A549 (cell line): ENCODE measurements around the gene KLF9. TPM values are rescaled to one million over a fixed set of nuclear protein-coding genes. Genes with fewer than 3 reads are reported as not detected.

Experiments
- ATAC-seq, 2 experiments: fragments of 200-7000 bp in 1 of 2; fragments of >200 bp in 1 of 2; cut with Nextera tagmentation in 1 of 2; cut with Tn5 transposase in 1 of 2; 3 replicates each; pipeline versions ENCODE4 v1.8.0 to v1.9.1; 2018 to 2020; ENCODE audit warnings: mild to moderate bottlenecking in 1 of 2, moderate library complexity in 1 of 2
- CTCF ChIA-PET: fragments of 300-600 bp; sonication (Branson Sonifier 250); formaldehyde crosslinking; extraction: SDS; loops from one replicate; lab custom pipeline; 2021; ENCODE audit warnings: antibody characterized with exemption, inconsistent platforms; lab: Yijun Ruan, JAX
- POLR2A ChIA-PET: fragments of 350-600 bp; formaldehyde crosslinking; extraction: SDS; loops from one replicate; lab custom pipeline; 2021; ENCODE audit warnings: antibody characterized with exemption, inconsistent platforms; lab: Yijun Ruan, JAX
- DNase-seq, 2 experiments: peaks; one replicate each; pipeline versions ENCODE4 v3.0.0 to v3.0.0-alpha.2; 2011 to 2016; ENCODE audit warnings: low read depth in 1 of 2, low spot score in 1 of 2
- FAIRE-seq: peaks from 2 replicates; lab custom pipeline; 2011; peaks lifted over from hg19 to GRCh38; lab: Jason Lieb, UNC
- H3K27ac ChIP-seq, 2 experiments: fragments of >200 bp; sonication (Bioruptor Twin); formaldehyde crosslinking; 3 replicates each; pipeline ENCODE4 v1.5.1; 2016 to 2017
- H3K4me1 ChIP-seq: fragments of >200 bp; sonication (Bioruptor Twin); formaldehyde crosslinking; 3 replicates; pipeline ENCODE4 v1.6.1; 2016
- H3K4me2 ChIP-seq: fragments of >200 bp; sonication (Bioruptor Twin); formaldehyde crosslinking; 3 replicates; pipeline ENCODE4 v1.6.1; 2016
- H3K4me3 ChIP-seq: fragments of >200 bp; sonication (Bioruptor Twin); formaldehyde crosslinking; 3 replicates; pipeline ENCODE4 v1.5.1; 2016
- H3K9me3 ChIP-seq: fragments of >200 bp; sonication (Bioruptor Twin); formaldehyde crosslinking; 3 replicates; pipeline ENCODE4 v1.6.1; 2016
- ATOH8 ChIP-seq: fragments of 250-450 bp; sonication (Bioruptor Pico); IDR thresholded peaks from 2 replicates; pipeline ENCODE4 v1.5.0; 2020; ENCODE audit warnings: low read depth, mild to moderate bottlenecking, moderate library complexity
- CHD2 ChIP-seq: fragments of 150-350 bp; IDR thresholded peaks from 2 replicates; pipeline ENCODE4 v1.6.1; 2014; ENCODE audit warnings: low read length; ENCODE audit not compliant: partially characterized antibody
- CHD4 ChIP-seq: fragments of 200-600 bp; sonication (generic); IDR thresholded peaks from 2 replicates; pipeline ENCODE4 v1.6.1; 2016; ENCODE audit warnings: antibody characterized with exemption, mild to moderate bottlenecking, borderline replicate concordance
- EHF ChIP-seq: fragments of 250-450 bp; sonication (Bioruptor Pico); IDR thresholded peaks from 2 replicates; pipeline ENCODE4 v1.5.0; 2020; ENCODE audit warnings: mild to moderate bottlenecking
- FOSB ChIP-seq: fragments of 250-450 bp; sonication (Bioruptor Pico); IDR thresholded peaks from 2 replicates; pipeline ENCODE4 v1.5.0; 2020; ENCODE audit warnings: mild to moderate bottlenecking, moderate library complexity
- FOSL2 ChIP-seq, 2 experiments: fragments of 450-650 bp in 1 of 2; fragments of >200 bp in 1 of 2; sonication (Bioruptor Twin) in 1 of 2; formaldehyde crosslinking; IDR thresholded peaks; 2 replicates each; pipeline versions ENCODE4 v1.5.0 to v1.6.1; 2016 to 2020; ENCODE audit warnings: mild to moderate bottlenecking in 1 of 2, moderate library complexity in 1 of 2
- HMGXB4 ChIP-seq: fragments of 250-450 bp; sonication (Bioruptor Pico); IDR thresholded peaks from 2 replicates; pipeline ENCODE4 v1.5.0; 2021; ENCODE audit warnings: mild to moderate bottlenecking, moderate library complexity, borderline replicate concordance
- KDM1A ChIP-seq: fragments of 200-600 bp; sonication (generic); IDR thresholded peaks from 2 replicates; pipeline ENCODE4 v1.6.1; 2016; ENCODE audit warnings: low read depth, mild to moderate bottlenecking
- MYC ChIP-seq: IDR thresholded peaks from 2 replicates; pipeline ENCODE4 v1.6.1; 2012; ENCODE audit warnings: mild to moderate bottlenecking, inconsistent platforms, low read length, improper control_type of control experiment, borderline replicate concordance
- PBX3 ChIP-seq: IDR thresholded peaks from 2 replicates; pipeline ENCODE4 v1.6.1; 2012
- POLR2AphosphoS2 ChIP-seq: conservative IDR thresholded peaks from 2 replicates; pipeline ENCODE4 v1.6.1; 2012; ENCODE audit warnings: low read length, improper control_type of control experiment, inconsistent platforms
- RAD21 ChIP-seq, 2 experiments: fragments of >200 bp in 1 of 2; sonication (Bioruptor Twin) in 1 of 2; formaldehyde crosslinking in 1 of 2; IDR thresholded peaks in 1 of 2; conservative IDR thresholded peaks in 1 of 2; 2 replicates in 1 of 2; 3 replicates in 1 of 2; pipeline ENCODE4 v1.6.1; 2012 to 2018; ENCODE audit warnings: inconsistent platforms in 1 of 2
- RFX5 ChIP-seq: fragments of 450-650 bp; IDR thresholded peaks from 2 replicates; pipeline ENCODE4 v1.7.1; 2014; ENCODE audit warnings: antibody characterized with exemption, mild to moderate bottlenecking, moderate library complexity
- ZNF302 ChIP-seq: fragments of 250-450 bp; sonication (Bioruptor Pico); IDR thresholded peaks from 2 replicates; pipeline ENCODE4 v1.9.0; 2021; ENCODE audit warnings: inconsistent platforms, mild to moderate bottlenecking, moderate library complexity
- WGBS: methylation state at CpG from one replicate; pipeline ENCODE4 v1.1.6; 2017; ENCODE audit errors: missing lambda C conversion rate; 5-methylcytosine and 5-hydroxymethylcytosine counted together
- polyA plus RNA-seq, 4 experiments: library from polyadenylated mRNA; depleted of rRNA in 3 of 4; stranded (reverse); fragments of >200 nt; fragmentation: RNase III in 1 of 4; extraction: RNeasy Plus Mini Kit Qiagen cat#74134 plus additional on column Dnase treatment in 1 of 4; gene quantifications; 2 replicates in 3 of 4; 3 replicates in 1 of 4; pipeline ENCODE4 v1.2.3, GENCODE V29; 2011 to 2017

KLF9 gene
- polyA plus RNA-seq, 2 of the 4 experiments (the other 2 are of a cell fraction), result 0.76 to 3.9 TPM

- Histone ChIP-seq H3K4me3 (no peak overlapping the region), H3K27ac (peak overlapping the region; percentile 56 to 72; a peak in 5 of 6 replicates), H3K4me2 (peak overlapping the region; percentile 45), H3K4me1 (peaks cover 44% of the 10 kb centered on the region), H3K9me3 (peaks cover 4% of the 10 kb centered on the region; the same call in 1 of the 3 replicates)
- POLR2A ChIA-PET, result interaction anchor here (1.7 kb wide), 1 partner anchor 15 kb away, joined by 4 read pairs; no protein-coding TSS in a partner anchor
- WGBS, result 23% methylated on average over 1 of the region's 1 CpG
- TF ChIP-seq FOSL2 (IDR thresholded peaks at IDR 0.05), result no peak
- peak; percentile 55; the same call in 1 of the 2 replicates for TF ChIP-seq FOSL2 (CRISPR knock-in tag; IDR thresholded peaks at IDR 0.05)
- no peak for TF ChIP-seq MYC
- no peak for TF ChIP-seq ATOH8 (CRISPR knock-in tag)
- DNase-seq (no peak), FAIRE-seq (no peak), ATAC-seq (no peak)
- CTCF ChIA-PET, result interaction anchor here (1.1 kb wide), 2 partner anchors 15 to 48 kb away, joined by 3 to 4 read pairs; no protein-coding TSS in a partner anchor
Measured at GRCh38 chr9:70435948-70436347, 21.5 kb upstream of the KLF9 start.

- TF ChIP-seq HMGXB4 (CRISPR knock-in tag) (no peak), EHF (no peak), POLR2AphosphoS2 (no peak), PBX3 (no peak), CHD2 (no peak), RAD21 (conservative IDR thresholded peaks at IDR 0.05 in 1 of 2, IDR thresholded peaks at IDR 0.05 in 1 of 2) (no peak), RFX5 (no peak), MYC (no peak)
- FAIRE-seq, result no peak
- ChIA-PET POLR2A (no interaction called here), CTCF (interaction anchor here (0.9 kb wide), 1 partner anchor 45 kb away, joined by 3 read pairs; no protein-coding TSS in a partner anchor)
- peaks cover 4% of the 10 kb centered on the region; the same call in 1 of the 3 replicates for H3K9me3 ChIP-seq
- H3K27ac ChIP-seq, result no peak overlapping the region; a peak in 1 of 6 replicates
- 80% methylated on average over 3 of the region's 3 CpGs for WGBS
- no peak for ATAC-seq
- no peak overlapping the region for H3K4me3 ChIP-seq
- H3K4me1 ChIP-seq, result no peaks in the 10 kb centered on the region
- no peak for DNase-seq
- H3K4me2 ChIP-seq, result no peak overlapping the region
Measured at GRCh38 chr9:70429899-70430298, 15.4 kb upstream of the KLF9 start.

- no peak for TF ChIP-seq KDM1A
- TF ChIP-seq CHD4, result no peak
- no peak for TF ChIP-seq ZNF302 (CRISPR knock-in tag)
- TF ChIP-seq FOSB (CRISPR knock-in tag), result no peak
- H3K4me3 ChIP-seq, result no peak overlapping the region
- ChIA-PET CTCF (interaction anchor here (0.7 kb wide), 1 partner anchor 56 kb away, joined by 3 read pairs; no protein-coding TSS in a partner anchor), POLR2A (no interaction called here)
- FAIRE-seq (no peak), DNase-seq (no peak), ATAC-seq (no peak)
- H3K9me3 ChIP-seq, result peaks cover 4% of the 10 kb centered on the region; the same call in 1 of the 3 replicates
- H3K4me1 ChIP-seq, result no peaks in the 10 kb centered on the region
- H3K27ac ChIP-seq, result no peak overlapping the region
- H3K4me2 ChIP-seq, result no peak overlapping the region
- 86% methylated on average over 5 of the region's 5 CpGs for WGBS
Measured at GRCh38 chr9:70428781-70429180, 14.3 kb upstream of the KLF9 start.
